HepG2 (cell line): ENCODE data around the gene B3GNT7. TPM values are rescaled to one million over a fixed set of nuclear protein-coding genes. Genes with fewer than 3 reads are reported as not detected.

Source experiments
- ATF7 ChIP-seq, 2 experiments: fragments of 450-650 bp in 1 of 2; sonication (generic) in 1 of 2; formaldehyde crosslinking in 1 of 2; IDR thresholded peaks; 2 replicates each; pipeline versions ENCODE4 v1.4.0 to v1.6.1; 2016 to 2020; ENCODE audit warnings: antibody characterized with exemption in 1 of 2, mild to moderate bottlenecking in 1 of 2, missing genetic modification reagents in 1 of 2
- ATM ChIP-seq: fragments of 450-650 bp; IDR thresholded peaks from 2 replicates; pipeline ENCODE4 v1.7.1; 2017; ENCODE audit warnings: mild to moderate bottlenecking, borderline replicate concordance
- BORCS8-MEF2B ChIP-seq: sonication (generic); formaldehyde crosslinking; IDR thresholded peaks from 2 replicates; pipeline ENCODE4 v1.8.0; 2022; ENCODE audit warnings: mild to moderate bottlenecking, missing genetic modification reagents
- BRCA1 ChIP-seq: sonication (generic); formaldehyde crosslinking; IDR thresholded peaks from 2 replicates; pipeline ENCODE4 v1.4.0; 2020; ENCODE audit warnings: missing genetic modification reagents
- CBX2 ChIP-seq, 2 experiments: fragments of 200-600 bp in 1 of 2; sonication (generic); formaldehyde crosslinking in 1 of 2; IDR thresholded peaks; 2 replicates each; pipeline versions ENCODE4 v1.7.0 to v1.8.1; 2018 to 2022; ENCODE audit warnings: low read depth in 2 of 2, low read length in 1 of 2, mild to moderate bottlenecking in 1 of 2, missing genetic modification reagents in 1 of 2
- E2F5 ChIP-seq: sonication (generic); formaldehyde crosslinking; conservative IDR thresholded peaks from 2 replicates; pipeline ENCODE4 v1.4.0; 2020; ENCODE audit warnings: missing genetic modification reagents
- FOXC1 ChIP-seq: sonication (generic); formaldehyde crosslinking; IDR thresholded peaks from 2 replicates; pipeline ENCODE4 v1.8.0; 2022; ENCODE audit warnings: mild to moderate bottlenecking, missing genetic modification reagents, borderline replicate concordance
- GATA4 ChIP-seq: sonication (generic); IDR thresholded peaks from 2 replicates; pipeline ENCODE4 v1.6.1; 2016; ENCODE audit warnings: antibody characterized with exemption, low read depth, borderline replicate concordance
- HOXA9 ChIP-seq: sonication (generic); formaldehyde crosslinking; IDR thresholded peaks from 2 replicates; pipeline ENCODE4 v1.8.1; 2022; ENCODE audit warnings: missing genetic modification reagents, mild to moderate bottlenecking, moderate library complexity, borderline replicate concordance
- KLF16 ChIP-seq, 2 experiments: sonication (generic) in 1 of 2; formaldehyde crosslinking in 1 of 2; IDR thresholded peaks; 2 replicates each; pipeline versions ENCODE4 v1.6.1 to v1.8.0; 2016 to 2023; ENCODE audit warnings: missing genetic modification reagents in 2 of 2, missing compliant biosample characterization in 1 of 2
- MIXL1 ChIP-seq: IDR thresholded peaks from 2 replicates; pipeline ENCODE4 v1.6.1; 2016
- NFE2L2 ChIP-seq: fragments of 150-350 bp; IDR thresholded peaks from 2 replicates; pipeline ENCODE4 v1.6.1; 2014; ENCODE audit warnings: low read length
- PPARG ChIP-seq: conservative IDR thresholded peaks from 2 replicates; pipeline ENCODE4 v1.6.1; 2016; ENCODE audit warnings: missing biosample characterization, missing genetic modification reagents
- RFX5 ChIP-seq: IDR thresholded peaks from 2 replicates; pipeline ENCODE4 v1.6.1; 2011; ENCODE audit warnings: low read depth, low read length, improper control_type of control experiment
- ZBTB7B ChIP-seq: sonication (generic); formaldehyde crosslinking; IDR thresholded peaks from 2 replicates; pipeline ENCODE4 v1.4.0; 2020; ENCODE audit warnings: missing genetic modification reagents
- ZBTB8A ChIP-seq: sonication (generic); formaldehyde crosslinking; IDR thresholded peaks from 2 replicates; pipeline ENCODE4 v1.4.0; 2020; ENCODE audit warnings: mild to moderate bottlenecking, low read depth, missing genetic modification reagents, borderline replicate concordance
- ZEB1 ChIP-seq: IDR thresholded peaks from 2 replicates; pipeline ENCODE4 v1.6.1; 2012; ENCODE audit warnings: mild to moderate bottlenecking, low read depth, inconsistent platforms; ENCODE audit not compliant: insufficient replicate concordance
- ZNF136 ChIP-seq: sonication (generic); formaldehyde crosslinking; IDR thresholded peaks from 2 replicates; pipeline ENCODE4 v1.8.1; 2022; ENCODE audit warnings: low read depth, mild to moderate bottlenecking, moderate library complexity, missing genetic modification reagents
- ZNF282 ChIP-seq: fragments of 450-650 bp; IDR thresholded peaks from 2 replicates; pipeline ENCODE4 v1.6.1; 2018; ENCODE audit not compliant: partially characterized antibody
- ZNF572 ChIP-seq: sonication (generic); formaldehyde crosslinking; IDR thresholded peaks from 2 replicates; pipeline ENCODE4 v1.5.1; 2020; ENCODE audit warnings: mild to moderate bottlenecking, missing genetic modification reagents
- ZNF589 ChIP-seq: sonication (generic); formaldehyde crosslinking; conservative IDR thresholded peaks from 2 replicates; pipeline ENCODE4 v1.8.0; 2022; ENCODE audit warnings: mild to moderate bottlenecking, moderate library complexity, missing genetic modification reagents
- ZNF720 ChIP-seq: sonication (generic); formaldehyde crosslinking; IDR thresholded peaks from 2 replicates; pipeline ENCODE4 v1.4.0; 2020; ENCODE audit warnings: missing genetic modification reagents
- polyA plus RNA-seq, 8 experiments: library from polyadenylated mRNA; depleted of rRNA in 3 of 8; stranded (reverse) in 7 of 8; unstranded in 1 of 8; fragments of >200 nt; fragmentation: Illumina TruSeq in 4 of 8; extraction: Trizol in 4 of 8; gene quantifications; 2 replicates each; pipeline versions ENCODE4 v1.2.1 to v1.2.3, GENCODE V29; 2011 to 2016; ENCODE audit warnings: low read depth in 4 of 8, missing spikeins in 1 of 8, mixed read lengths in 1 of 8; ENCODE audit not compliant: insufficient read depth in 1 of 8
- total RNA-seq, 5 experiments: library from RNA; depleted of rRNA; stranded (reverse); fragments of >200 nt; fragmentation: Illumina TruSeq; extraction: Trizol; gene quantifications; 2 replicates each; pipeline ENCODE4 v1.2.3, GENCODE V29; 2016; ENCODE audit warnings: low read depth in 1 of 5
- TF ChIP-seq, protein P1 (sequence below): sonication (generic); formaldehyde crosslinking; IDR thresholded peaks from 2 replicates; pipeline ENCODE4 v1.8.1; 2023; ENCODE audit warnings: mild to moderate bottlenecking, moderate library complexity, missing genetic modification reagents
- TF ChIP-seq, protein P2 (sequence below): sonication (generic); formaldehyde crosslinking; IDR thresholded peaks from 2 replicates; pipeline ENCODE4 v1.4.0; 2020; ENCODE audit warnings: missing genetic modification reagents
- TF ChIP-seq, protein P3 (sequence below): sonication (generic); formaldehyde crosslinking; IDR thresholded peaks from 2 replicates; pipeline ENCODE4 v1.8.1; 2023; ENCODE audit warnings: mild to moderate bottlenecking, missing genetic modification reagents

B3GNT7 gene
- total and polyA plus RNA-seq, 2 of the 13 experiments (the other 11 are each of a cell fraction or from before 2014, with no cell fraction given), result 0.04 to 0.24 TPM

- TF ChIP-seq E2F5 (CRISPR knock-in tag), result peak; percentile 67; the same call in 1 of the 2 replicates
- TF ChIP-seq, protein P1, sequence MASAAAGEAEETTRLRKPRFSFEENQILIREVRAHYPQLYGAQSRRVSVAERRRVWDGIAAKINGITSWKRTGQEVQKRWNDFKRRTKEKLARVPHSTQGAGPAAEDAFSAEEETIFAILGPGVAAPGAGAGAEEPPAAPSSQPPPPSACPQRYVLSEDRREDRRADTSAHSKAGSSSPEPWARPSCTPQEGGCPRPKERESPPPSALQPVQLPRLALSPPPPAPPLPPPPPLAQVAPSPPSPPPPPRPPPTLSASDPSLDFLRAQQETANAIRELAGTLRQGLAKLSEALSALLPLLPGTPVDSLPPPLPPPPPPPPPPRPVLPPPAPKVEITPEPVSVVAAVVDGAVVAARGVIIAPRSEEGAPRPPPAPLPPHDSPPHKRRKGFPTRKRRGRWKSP (CRISPR knock-in tag), result peak; percentile 24; the same call in 1 of the 2 replicates
- no peak; the same call in 1 of the 2 replicates for TF ChIP-seq FOXC1
- TF ChIP-seq CBX2 (IDR thresholded peaks at IDR 0.05; ENCODE audit: low read depth, low read length), result no peak
- TF ChIP-seq CBX2 (CRISPR knock-in tag; IDR thresholded peaks at IDR 0.05; ENCODE audit: low read depth), result 0 out of 2 replicates have a peak, but pooled peaks have one; percentile 19
- TF ChIP-seq, protein P2, sequence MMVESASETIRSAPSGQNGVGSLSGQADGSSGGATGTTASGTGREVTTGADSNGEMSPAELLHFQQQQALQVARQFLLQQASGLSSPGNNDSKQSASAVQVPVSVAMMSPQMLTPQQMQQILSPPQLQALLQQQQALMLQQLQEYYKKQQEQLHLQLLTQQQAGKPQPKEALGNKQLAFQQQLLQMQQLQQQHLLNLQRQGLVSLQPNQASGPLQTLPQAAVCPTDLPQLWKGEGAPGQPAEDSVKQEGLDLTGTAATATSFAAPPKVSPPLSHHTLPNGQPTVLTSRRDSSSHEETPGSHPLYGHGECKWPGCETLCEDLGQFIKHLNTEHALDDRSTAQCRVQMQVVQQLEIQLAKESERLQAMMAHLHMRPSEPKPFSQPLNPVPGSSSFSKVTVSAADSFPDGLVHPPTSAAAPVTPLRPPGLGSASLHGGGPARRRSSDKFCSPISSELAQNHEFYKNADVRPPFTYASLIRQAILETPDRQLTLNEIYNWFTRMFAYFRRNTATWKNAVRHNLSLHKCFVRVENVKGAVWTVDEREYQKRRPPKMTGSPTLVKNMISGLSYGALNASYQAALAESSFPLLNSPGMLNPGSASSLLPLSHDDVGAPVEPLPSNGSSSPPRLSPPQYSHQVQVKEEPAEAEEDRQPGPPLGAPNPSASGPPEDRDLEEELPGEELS (CRISPR knock-in tag), result no peak
- TF ChIP-seq NFE2L2, result no peak
- TF ChIP-seq, protein P3, sequence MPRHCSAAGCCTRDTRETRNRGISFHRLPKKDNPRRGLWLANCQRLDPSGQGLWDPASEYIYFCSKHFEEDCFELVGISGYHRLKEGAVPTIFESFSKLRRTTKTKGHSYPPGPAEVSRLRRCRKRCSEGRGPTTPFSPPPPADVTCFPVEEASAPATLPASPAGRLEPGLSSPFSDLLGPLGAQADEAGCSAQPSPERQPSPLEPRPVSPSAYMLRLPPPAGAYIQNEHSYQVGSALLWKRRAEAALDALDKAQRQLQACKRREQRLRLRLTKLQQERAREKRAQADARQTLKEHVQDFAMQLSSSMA, result no peak
- no peak for TF ChIP-seq ZBTB8A (CRISPR knock-in tag)
- TF ChIP-seq ZNF720 (CRISPR knock-in tag), result no peak
- no peak for TF ChIP-seq HOXA9
- TF ChIP-seq ATM, result no peak
- TF ChIP-seq ZNF572 (CRISPR knock-in tag), result no peak
- 0 out of 2 replicates have a peak, but pooled peaks have one; percentile 75 for TF ChIP-seq ZNF136 (CRISPR knock-in tag)
- no peak for TF ChIP-seq ATF7 (IDR thresholded peaks at IDR 0.05)
- no peak for TF ChIP-seq ATF7 (CRISPR knock-in tag; IDR thresholded peaks at IDR 0.05)
- 0 out of 2 replicates have a peak, but pooled peaks have one; percentile 35 for TF ChIP-seq PPARG (CRISPR knock-in tag)
- TF ChIP-seq BRCA1 (CRISPR knock-in tag), result no peak
- no peak for TF ChIP-seq RFX5
- no peak for TF ChIP-seq KLF16 (CRISPR knock-in tag; IDR thresholded peaks at IDR 0.05)
- TF ChIP-seq ZNF282, result no peak
- TF ChIP-seq BORCS8-MEF2B, result 0 out of 2 replicates have a peak, but pooled peaks have one; percentile 15
- TF ChIP-seq ZBTB7B, result peak; percentile 46
- peak; percentile 27 for TF ChIP-seq ZEB1
- no peak for TF ChIP-seq ZNF589 (CRISPR knock-in tag)
- TF ChIP-seq GATA4, result no peak
- no peak for TF ChIP-seq MIXL1 (CRISPR knock-in tag)
Measured at GRCh38 chr2:231411831-231412617, 16.5 kb downstream of the B3GNT7 start (continued).
